Activated CD8-positive, alpha-beta memory T cell treated with anti-CD3 and anti-CD28 coated beads, Interleukin-2, amount 10 ng/mL, durations not matched to agents 7 days and 5 days (primary cell): Measurements from ENCODE around the gene RFX6. TPM values are rescaled to one million over a fixed set of nuclear protein-coding genes. Genes with fewer than 3 reads are reported as not detected.

Experiments used
- ATAC-seq: fragments of 150-1000 bp; cut with Tn5 transposase; one replicate; pipeline ENCODE4 v1.10.0; 2021; ENCODE audit warnings: moderate library complexity
- CTCF ChIA-PET: fragments of 350-600 bp; sonication (Branson Sonifier 250); formaldehyde crosslinking; loops from one replicate; lab custom pipeline; 2021; ENCODE audit warnings: antibody characterized with exemption; lab: Charles Lee
- DNase-seq: peaks from one replicate; pipeline ENCODE4 v3.0.0-alpha.2; 2020
- H3K27ac Mint-ChIP-seq: one replicate; pipeline ENCODE4 v1.8.0; 2021; ENCODE audit warnings: mild to moderate bottlenecking, mixed read lengths
- H3K27me3 Mint-ChIP-seq: one replicate; pipeline ENCODE4 v1.8.0; 2021; ENCODE audit warnings: mixed read lengths
- H3K36me3 Mint-ChIP-seq: one replicate; pipeline ENCODE4 v1.8.0; 2021; ENCODE audit warnings: mild to moderate bottlenecking, mixed read lengths
- H3K4me1 Mint-ChIP-seq: one replicate; pipeline ENCODE4 v1.8.0; 2021; ENCODE audit warnings: mixed read lengths
- H3K4me3 Mint-ChIP-seq: one replicate; pipeline ENCODE4 v1.8.0; 2021; ENCODE audit warnings: mild to moderate bottlenecking, moderate library complexity, mixed read lengths
- H3K9me3 Mint-ChIP-seq: one replicate; pipeline ENCODE4 v1.8.0; 2022; ENCODE audit warnings: low read depth, mixed read lengths
- total RNA-seq, 2 experiments: library from RNA; stranded (reverse); gene quantifications; one replicate each; pipeline ENCODE4 v1.2.3, GENCODE V29; 2021

RFX6 gene
- total RNA-seq, 2 experiments from 2014 or later: not detected

DNA sequence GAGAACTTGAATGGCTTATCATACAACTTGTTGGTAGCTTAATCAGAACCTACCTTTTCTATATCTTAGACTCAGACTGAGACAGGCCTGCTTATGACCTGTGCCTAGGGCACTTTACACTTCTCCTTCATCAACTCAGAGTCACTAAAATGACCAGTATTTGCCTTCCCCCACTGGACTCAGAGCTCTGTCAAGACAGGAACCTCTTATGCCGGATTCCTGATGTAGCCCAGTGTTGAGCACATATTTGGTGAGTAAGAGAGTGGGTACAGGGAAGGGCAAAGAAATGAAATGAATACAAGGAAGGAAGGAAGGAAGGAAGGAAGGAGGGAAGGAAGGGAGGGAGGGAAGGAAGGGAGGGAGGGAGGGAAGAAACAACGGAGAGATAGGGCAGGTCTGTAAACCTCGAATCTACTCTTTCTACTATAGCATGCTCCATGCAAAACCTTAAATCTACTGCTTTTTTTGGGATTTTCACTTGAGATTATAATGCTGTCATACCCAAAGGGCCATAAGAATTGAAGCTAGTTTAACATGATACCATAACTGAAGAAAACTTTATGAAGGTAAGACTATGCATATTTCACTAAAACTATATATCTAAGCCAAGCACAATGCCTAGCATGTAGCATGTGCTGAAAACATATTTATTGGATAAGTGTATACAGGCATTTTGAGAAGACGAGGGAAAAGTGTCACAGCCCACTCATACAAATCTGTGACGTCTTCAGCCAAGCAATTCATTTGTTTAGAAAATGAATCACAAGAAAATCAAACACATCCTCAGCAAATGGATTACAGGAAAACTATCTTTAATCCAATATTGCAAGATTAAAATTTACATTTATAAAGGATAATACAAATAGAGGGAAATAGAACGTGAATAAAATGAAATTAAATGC lies 89.9 kb downstream of the RFX6 start:
- Mint-ChIP-seq H3K4me3 (no peak overlapping the region), H3K9me3 (no peaks in the 10 kb centered on the region)
- DNase-seq: no peak

GRCh38 chr6:116969211-116969863 lies 92.3 kb downstream of the RFX6 start:
- CTCF ChIA-PET: no interaction called here
- H3K36me3 Mint-ChIP-seq: no peaks in the 10 kb centered on the region
- DNase-seq: no peak

More for the DNA sequence above, 89.9 kb downstream of the RFX6 start:
- ATAC-seq: no peak
- no peak overlapping the region for H3K27ac Mint-ChIP-seq
- H3K27me3 Mint-ChIP-seq: no peaks in the 10 kb centered on the region
- CTCF ChIA-PET: no interaction called here
- H3K36me3 Mint-ChIP-seq: no peaks in the 10 kb centered on the region
- H3K4me1 Mint-ChIP-seq: no peaks in the 10 kb centered on the region

GRCh38 chr6:116971959-116972358 lies 94.9 kb downstream of the RFX6 start:
- CTCF ChIA-PET: no interaction called here
- H3K4me3 Mint-ChIP-seq: no peak overlapping the region
- DNase-seq (peak; percentile 43), ATAC-seq (no peak)
- H3K36me3 Mint-ChIP-seq: no peaks in the 10 kb centered on the region
- H3K27ac Mint-ChIP-seq: no peak overlapping the region
- H3K9me3 Mint-ChIP-seq: no peaks in the 10 kb centered on the region
- no peaks in the 10 kb centered on the region for H3K27me3 Mint-ChIP-seq
- H3K4me1 Mint-ChIP-seq: no peaks in the 10 kb centered on the region

More at GRCh38 chr6:116969211-116969863, 92.3 kb downstream of the RFX6 start:
- no peak overlapping the region for H3K4me3 Mint-ChIP-seq
- no peak overlapping the region for H3K27ac Mint-ChIP-seq
- H3K27me3 Mint-ChIP-seq: no peaks in the 10 kb centered on the region
- no peaks in the 10 kb centered on the region for H3K9me3 Mint-ChIP-seq
- no peaks in the 10 kb centered on the region for H3K4me1 Mint-ChIP-seq
- ATAC-seq: peak; percentile 66

- Mint-ChIP-seq H3K36me3 (no peaks in the 10 kb centered on the region), H3K4me3 (no peak overlapping the region), H3K27me3 (no peaks in the 10 kb centered on the region), H3K4me1 (no peaks in the 10 kb centered on the region), H3K27ac (no peak overlapping the region), H3K9me3 (no peaks in the 10 kb centered on the region)
- CTCF ChIA-PET: no interaction called here
- no peak for DNase-seq
- no peak for ATAC-seq
Observed at GRCh38 chr6:116973976-116974375, 96.9 kb downstream of the RFX6 start.

- ATAC-seq (no peak), DNase-seq (no peak)
- Mint-ChIP-seq H3K36me3 (no peaks in the 10 kb centered on the region), H3K9me3 (no peaks in the 10 kb centered on the region), H3K4me3 (no peak overlapping the region), H3K27me3 (no peaks in the 10 kb centered on the region), H3K4me1 (no peaks in the 10 kb centered on the region), H3K27ac (no peak overlapping the region)
- CTCF ChIA-PET: interaction anchor here (1.3 kb wide), 1 partner anchor 14 kb away, joined by 4 read pairs; no protein-coding TSS in a partner anchor
Observed at GRCh38 chr6:116974526-116975316, 97.7 kb downstream of the RFX6 start.

DNA sequence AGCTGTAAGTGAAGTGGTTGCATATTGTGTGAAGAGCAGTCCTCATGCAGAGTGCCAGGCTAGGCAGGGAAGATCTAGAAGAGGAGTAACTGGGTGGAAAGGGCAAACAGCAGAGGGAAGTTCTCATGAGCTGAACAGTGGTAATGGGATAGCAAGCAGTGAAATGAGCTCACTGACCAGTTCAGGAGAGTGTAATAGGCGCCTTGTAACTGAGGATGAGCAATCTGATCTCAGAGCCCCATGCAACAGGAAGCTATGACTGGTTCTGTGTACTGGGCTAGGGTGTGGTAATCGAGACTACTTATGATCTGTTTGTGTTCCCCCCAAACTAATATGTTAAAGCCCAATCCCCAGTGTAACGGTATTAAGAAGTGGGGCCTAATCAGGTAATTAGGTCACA lies 98.6 kb downstream of the RFX6 start:
- CTCF ChIA-PET: interaction anchor here (1.3 kb wide), 1 partner anchor 15 kb away, joined by 4 read pairs; no protein-coding TSS in a partner anchor
- Mint-ChIP-seq H3K9me3 (no peaks in the 10 kb centered on the region), H3K27ac (no peak overlapping the region), H3K27me3 (no peaks in the 10 kb centered on the region), H3K4me1 (no peaks in the 10 kb centered on the region), H3K4me3 (no peak overlapping the region), H3K36me3 (no peaks in the 10 kb centered on the region)
- DNase-seq: no peak
- no peak for ATAC-seq

GRCh38 chr6:116979560-116979959 lies 102.5 kb downstream of the RFX6 start:
- CTCF ChIA-PET: no interaction called here
- H3K4me3 Mint-ChIP-seq: no peak overlapping the region
- H3K27ac Mint-ChIP-seq: no peak overlapping the region
- H3K9me3 Mint-ChIP-seq: no peaks in the 10 kb centered on the region
- no peaks in the 10 kb centered on the region for H3K27me3 Mint-ChIP-seq
- DNase-seq: no peak
- ATAC-seq: no peak
- H3K4me1 Mint-ChIP-seq: no peaks in the 10 kb centered on the region
- H3K36me3 Mint-ChIP-seq: no peaks in the 10 kb centered on the region

Other genes with a start within 250 kb of the RFX6 start
- 10 to 100 TPM; 19.1 to 19.7 TPM for gene ZUP1, start 208.5 kb upstream of the RFX6 start, total RNA-seq
- 1 to 10 TPM; 7.3 to 8.6 TPM for gene KPNA5, start 196.0 kb upstream of the RFX6 start, total RNA-seq
- not detected for gene FAM162B, start 111.5 kb upstream of the RFX6 start, total RNA-seq
- not detected for gene GPRC6A, start 48.2 kb upstream of the RFX6 start, total RNA-seq